ENCODE results near the gene PRM2.
"Not testable (repeated sequence)": the region's sequence is repeated elsewhere in the genome, so short reads cannot be mapped to it uniquely, and the experiment has no call there.

PRM2 gene

DNA sequence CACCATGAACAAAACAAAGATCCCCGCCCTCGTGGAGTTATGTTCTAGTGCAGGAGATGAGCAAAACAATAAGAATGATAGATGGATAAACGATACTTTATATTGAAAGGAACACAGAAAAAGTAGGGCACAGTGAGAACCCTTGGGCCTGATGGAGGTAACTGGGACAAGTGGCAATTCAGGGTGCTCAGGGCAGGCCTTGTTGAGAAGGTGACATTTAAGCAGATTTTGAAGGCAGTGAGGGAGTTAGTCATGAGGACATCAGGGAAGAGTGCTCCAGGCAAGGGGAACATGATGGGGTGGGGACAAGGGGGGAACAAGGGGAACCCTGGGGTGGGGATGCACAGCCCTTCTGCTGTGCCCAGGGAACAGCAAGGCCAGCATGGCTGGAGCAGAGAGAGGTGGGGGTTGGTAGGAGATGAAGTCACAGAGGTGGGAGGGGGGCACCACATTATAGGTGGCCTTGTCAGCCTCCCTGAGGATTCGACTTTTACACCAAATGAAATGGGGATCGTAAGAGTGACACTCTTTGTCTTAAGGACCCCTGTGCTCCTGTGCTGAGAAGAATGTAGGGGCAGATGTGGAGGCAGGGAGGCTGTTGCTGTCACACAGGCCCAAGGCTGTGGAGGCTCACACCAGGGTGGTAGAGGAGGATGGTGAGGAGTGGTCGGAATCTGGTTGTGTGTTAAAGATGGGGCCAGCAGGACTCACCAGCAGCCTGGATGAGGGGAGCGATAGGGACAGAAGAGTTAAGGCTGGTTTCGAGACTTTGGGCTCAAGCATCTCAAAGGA, 14.0 kb upstream of the PRM2 start:
- Histone ChIP-seq H3K9ac (ENCODE audit: low read depth, low read length) (no peak overlapping the region), H4K20me1 (ENCODE audit: insufficient read depth, low read length) (no peaks in the 10 kb centered on the region), H2AFZ (ENCODE audit: low read depth, low read length) (no peak overlapping the region), H3K4me2 (ENCODE audit: insufficient read depth, low read length) (no peak overlapping the region), H3K79me2 (ENCODE audit: insufficient read depth, low read length) (no peaks in the 10 kb centered on the region), H3K27me3 (ENCODE audit: insufficient read depth, low read length, poor library complexity) (no peaks in the 10 kb centered on the region), H3K4me3 (ENCODE audit: low read depth in 1 of 2, low read length in 2 of 2) (no peak overlapping the region), H3K27ac (ENCODE audit: low read length) (no peak overlapping the region), H3K4me1 (ENCODE audit: insufficient read depth, low read length) (no peaks in the 10 kb centered on the region), H3K9me3 (ENCODE audit: insufficient read depth, low read length, severe bottlenecking) (no peaks in the 10 kb centered on the region), H3K36me3 (ENCODE audit: insufficient read depth, low read length) (no peaks in the 10 kb centered on the region)
- ATAC-seq (ENCODE audit: insufficient read depth, low read depth) = no peak
- no peak for TF ChIP-seq EZH2 (IDR thresholded peaks at IDR 0.05; ENCODE audit: borderline replicate concordance, low read depth, low read length, severe bottlenecking)
- TF ChIP-seq, protein P1, sequence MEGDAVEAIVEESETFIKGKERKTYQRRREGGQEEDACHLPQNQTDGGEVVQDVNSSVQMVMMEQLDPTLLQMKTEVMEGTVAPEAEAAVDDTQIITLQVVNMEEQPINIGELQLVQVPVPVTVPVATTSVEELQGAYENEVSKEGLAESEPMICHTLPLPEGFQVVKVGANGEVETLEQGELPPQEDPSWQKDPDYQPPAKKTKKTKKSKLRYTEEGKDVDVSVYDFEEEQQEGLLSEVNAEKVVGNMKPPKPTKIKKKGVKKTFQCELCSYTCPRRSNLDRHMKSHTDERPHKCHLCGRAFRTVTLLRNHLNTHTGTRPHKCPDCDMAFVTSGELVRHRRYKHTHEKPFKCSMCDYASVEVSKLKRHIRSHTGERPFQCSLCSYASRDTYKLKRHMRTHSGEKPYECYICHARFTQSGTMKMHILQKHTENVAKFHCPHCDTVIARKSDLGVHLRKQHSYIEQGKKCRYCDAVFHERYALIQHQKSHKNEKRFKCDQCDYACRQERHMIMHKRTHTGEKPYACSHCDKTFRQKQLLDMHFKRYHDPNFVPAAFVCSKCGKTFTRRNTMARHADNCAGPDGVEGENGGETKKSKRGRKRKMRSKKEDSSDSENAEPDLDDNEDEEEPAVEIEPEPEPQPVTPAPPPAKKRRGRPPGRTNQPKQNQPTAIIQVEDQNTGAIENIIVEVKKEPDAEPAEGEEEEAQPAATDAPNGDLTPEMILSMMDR (IDR thresholded peaks at IDR 0.05; ENCODE audit: borderline replicate concordance, extremely low read depth, low read length, poor library complexity, severe bottlenecking) = no peak
- no peak for DNase-seq

DNA sequence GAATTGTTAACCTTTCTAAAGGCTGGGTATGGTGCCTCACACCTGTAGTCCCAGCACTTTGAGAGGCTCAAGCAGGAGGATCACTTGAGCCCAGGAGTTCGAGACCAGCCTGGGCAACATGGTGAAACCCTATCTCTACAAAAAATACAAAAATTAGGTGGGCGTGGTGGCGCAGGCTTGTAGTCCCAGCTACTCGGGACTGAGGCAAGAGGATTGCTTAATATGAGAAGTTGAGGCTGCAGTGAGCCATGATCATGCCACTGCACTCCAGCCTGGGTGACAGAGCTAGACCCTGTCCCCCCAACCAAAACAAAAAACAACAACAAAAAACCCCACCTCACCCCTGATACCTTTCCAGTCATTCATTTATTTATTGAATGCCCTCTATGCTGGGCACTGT, 13.4 kb upstream of the PRM2 start:
- H2AFZ ChIP-seq (ENCODE audit: low read depth, low read length); H3K9me3 ChIP-seq (ENCODE audit: insufficient read depth, low read length, severe bottlenecking); H3K4me1 ChIP-seq (ENCODE audit: insufficient read depth, low read length); H3K79me2 ChIP-seq (ENCODE audit: insufficient read depth, low read length); H3K27me3 ChIP-seq (ENCODE audit: insufficient read depth, low read length, poor library complexity); H4K20me1 ChIP-seq (ENCODE audit: insufficient read depth, low read length); H3K9ac ChIP-seq (ENCODE audit: low read depth, low read length); DNase-seq; H3K36me3 ChIP-seq (ENCODE audit: insufficient read depth, low read length); H3K27ac ChIP-seq (ENCODE audit: low read length); H3K4me2 ChIP-seq (ENCODE audit: insufficient read depth, low read length); ATAC-seq (ENCODE audit: insufficient read depth, low read depth); H3K4me3 ChIP-seq (ENCODE audit: low read depth in 1 of 2, low read length in 2 of 2): not testable (repeated sequence)

DNA sequence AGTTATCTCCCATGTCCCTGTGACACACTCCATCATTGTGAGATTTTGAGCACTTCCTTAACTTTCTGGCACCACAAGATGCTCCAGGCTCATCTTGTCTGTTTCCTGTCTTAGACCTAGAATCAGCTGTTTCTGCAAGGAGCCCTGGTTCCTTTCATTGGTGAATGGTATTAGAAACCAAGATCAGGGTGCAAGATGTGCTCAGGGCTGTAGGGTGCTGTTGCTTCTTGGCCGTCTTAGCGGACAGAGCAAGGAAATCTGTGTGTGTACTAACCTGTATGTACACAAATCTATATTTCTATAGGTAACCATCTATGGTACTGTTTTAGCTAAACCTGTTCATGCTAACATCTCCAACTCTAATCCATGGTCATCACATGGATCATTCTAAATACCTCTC, 12.9 kb upstream of the PRM2 start:
- Histone ChIP-seq H3K36me3 (ENCODE audit: insufficient read depth, low read length) (no peaks in the 10 kb centered on the region), H3K9ac (ENCODE audit: low read depth, low read length) (no peak overlapping the region), H3K27me3 (ENCODE audit: insufficient read depth, low read length, poor library complexity) (no peaks in the 10 kb centered on the region), H3K27ac (ENCODE audit: low read length) (no peak overlapping the region), H3K4me1 (ENCODE audit: insufficient read depth, low read length) (no peaks in the 10 kb centered on the region), H3K4me2 (ENCODE audit: insufficient read depth, low read length) (no peak overlapping the region), H2AFZ (ENCODE audit: low read depth, low read length) (no peak overlapping the region), H4K20me1 (ENCODE audit: insufficient read depth, low read length) (no peaks in the 10 kb centered on the region), H3K4me3 (ENCODE audit: low read depth in 1 of 2, low read length in 2 of 2) (no peak overlapping the region), H3K79me2 (ENCODE audit: insufficient read depth, low read length) (no peaks in the 10 kb centered on the region), H3K9me3 (ENCODE audit: insufficient read depth, low read length, severe bottlenecking) (no peaks in the 10 kb centered on the region)
- no peak for ATAC-seq (ENCODE audit: insufficient read depth, low read depth)
- DNase-seq = no peak
- no peak for TF ChIP-seq EZH2 (IDR thresholded peaks at IDR 0.05; ENCODE audit: borderline replicate concordance, low read depth, low read length, severe bottlenecking)
- TF ChIP-seq, protein P1 (IDR thresholded peaks at IDR 0.05; ENCODE audit: borderline replicate concordance, extremely low read depth, low read length, poor library complexity, severe bottlenecking) = no peak

DNA sequence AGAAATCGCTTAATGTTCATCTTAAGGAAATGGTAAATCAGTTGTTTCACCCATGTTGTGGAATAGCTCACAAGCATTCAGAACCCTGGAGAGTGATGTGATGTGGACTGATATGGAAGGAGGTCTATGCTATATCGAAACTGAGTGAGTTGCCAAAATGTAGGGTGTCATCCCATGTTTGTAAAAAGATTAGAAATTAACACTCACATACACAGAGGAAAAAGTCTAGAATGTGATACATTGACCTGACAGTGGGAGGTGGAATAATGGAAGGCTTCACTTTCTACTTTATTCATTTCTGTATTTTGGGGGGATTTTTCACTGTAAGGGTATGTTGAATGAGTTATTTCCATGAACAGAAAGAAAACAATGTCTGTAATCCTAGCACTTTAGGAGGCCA, 9.6 kb upstream of the PRM2 start:
- ATAC-seq (ENCODE audit: insufficient read depth, low read depth) (no peak), DNase-seq (no peak)
- peaks cover 4% of the 10 kb centered on the region for H3K27me3 ChIP-seq (ENCODE audit: insufficient read depth, low read length, poor library complexity)
- TF ChIP-seq EZH2 (IDR thresholded peaks at IDR 0.05; ENCODE audit: borderline replicate concordance, low read depth, low read length, severe bottlenecking) = no peak
- TF ChIP-seq, protein P1 (IDR thresholded peaks at IDR 0.05; ENCODE audit: borderline replicate concordance, extremely low read depth, low read length, poor library complexity, severe bottlenecking) = no peak
- H3K36me3 ChIP-seq (ENCODE audit: insufficient read depth, low read length) = no peaks in the 10 kb centered on the region
- no peak overlapping the region for H3K4me3 ChIP-seq (ENCODE audit: low read depth in 1 of 2, low read length in 2 of 2)
- no peaks in the 10 kb centered on the region for H4K20me1 ChIP-seq (ENCODE audit: insufficient read depth, low read length)
- H3K9me3 ChIP-seq (ENCODE audit: insufficient read depth, low read length, severe bottlenecking) = no peaks in the 10 kb centered on the region
- H2AFZ ChIP-seq (ENCODE audit: low read depth, low read length) = no peak overlapping the region
- no peak overlapping the region for H3K9ac ChIP-seq (ENCODE audit: low read depth, low read length)
- H3K79me2 ChIP-seq (ENCODE audit: insufficient read depth, low read length) = no peaks in the 10 kb centered on the region
- H3K4me2 ChIP-seq (ENCODE audit: insufficient read depth, low read length) = no peak overlapping the region
- no peaks in the 10 kb centered on the region for H3K4me1 ChIP-seq (ENCODE audit: insufficient read depth, low read length)
- no peak overlapping the region for H3K27ac ChIP-seq (ENCODE audit: low read length)
